Measurements from ENCODE around the gene DLGAP1. TPM values are rescaled to one million over a fixed set of nuclear protein-coding genes. Genes with fewer than 3 reads are reported as not detected.

DLGAP1 gene
- total RNA-seq, 3 donors from 2014 or later, result 0.96 to 17.6 (median 5.2) TPM

DNA sequence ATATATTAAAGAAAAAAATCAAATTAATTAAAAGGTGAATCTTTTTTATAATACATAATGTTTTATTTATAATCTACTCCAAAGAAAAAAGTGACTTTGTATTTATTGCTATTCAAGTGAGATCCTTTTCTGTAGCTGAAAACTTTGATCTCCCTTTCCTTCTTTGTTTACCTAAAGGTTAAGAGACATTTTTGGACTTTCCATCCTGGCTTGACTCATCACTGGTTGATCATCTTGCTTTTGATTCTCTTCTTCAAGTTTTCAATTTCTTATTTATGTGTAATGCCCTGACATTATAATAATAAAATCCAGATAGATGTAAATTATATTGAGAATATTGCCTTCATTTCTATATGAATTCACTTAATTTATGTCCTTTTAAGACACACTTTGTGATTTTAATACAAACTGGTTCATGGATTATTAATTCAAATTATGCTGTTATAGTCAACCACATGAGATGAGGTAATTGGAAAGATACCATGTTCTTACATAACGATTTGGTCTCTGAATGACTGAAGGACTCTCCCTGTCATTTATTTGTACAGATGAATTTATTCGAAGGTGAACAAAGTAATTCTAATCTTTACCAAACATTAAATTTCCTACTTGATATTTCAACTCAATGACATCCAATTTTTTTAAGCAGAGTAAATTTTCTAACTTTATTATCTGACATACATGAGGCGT is 820.7 kb downstream of the DLGAP1 start:
- Histone ChIP-seq H3K27me3 (no peaks in the 10 kb centered on the region), H3K4me1 (no peaks in the 10 kb centered on the region), H3K4me3 (no peak overlapping the region), H3K36me3 (no peaks in the 10 kb centered on the region), H3K27ac (no peak overlapping the region), H3K9me3 (no peaks in the 10 kb centered on the region)
- no peak for DNase-seq (ENCODE audit: low spot score in 2 of 2)
- intact Hi-C loops (cut with DNase I; ENCODE audit: low total_unique reads), result no loop called here
- TF ChIP-seq, protein P1, sequence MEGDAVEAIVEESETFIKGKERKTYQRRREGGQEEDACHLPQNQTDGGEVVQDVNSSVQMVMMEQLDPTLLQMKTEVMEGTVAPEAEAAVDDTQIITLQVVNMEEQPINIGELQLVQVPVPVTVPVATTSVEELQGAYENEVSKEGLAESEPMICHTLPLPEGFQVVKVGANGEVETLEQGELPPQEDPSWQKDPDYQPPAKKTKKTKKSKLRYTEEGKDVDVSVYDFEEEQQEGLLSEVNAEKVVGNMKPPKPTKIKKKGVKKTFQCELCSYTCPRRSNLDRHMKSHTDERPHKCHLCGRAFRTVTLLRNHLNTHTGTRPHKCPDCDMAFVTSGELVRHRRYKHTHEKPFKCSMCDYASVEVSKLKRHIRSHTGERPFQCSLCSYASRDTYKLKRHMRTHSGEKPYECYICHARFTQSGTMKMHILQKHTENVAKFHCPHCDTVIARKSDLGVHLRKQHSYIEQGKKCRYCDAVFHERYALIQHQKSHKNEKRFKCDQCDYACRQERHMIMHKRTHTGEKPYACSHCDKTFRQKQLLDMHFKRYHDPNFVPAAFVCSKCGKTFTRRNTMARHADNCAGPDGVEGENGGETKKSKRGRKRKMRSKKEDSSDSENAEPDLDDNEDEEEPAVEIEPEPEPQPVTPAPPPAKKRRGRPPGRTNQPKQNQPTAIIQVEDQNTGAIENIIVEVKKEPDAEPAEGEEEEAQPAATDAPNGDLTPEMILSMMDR (IDR thresholded peaks at IDR 0.05), result no peak
- TF ChIP-seq POLR2AphosphoS5 (IDR thresholded peaks at IDR 0.05), result no peak

DNA sequence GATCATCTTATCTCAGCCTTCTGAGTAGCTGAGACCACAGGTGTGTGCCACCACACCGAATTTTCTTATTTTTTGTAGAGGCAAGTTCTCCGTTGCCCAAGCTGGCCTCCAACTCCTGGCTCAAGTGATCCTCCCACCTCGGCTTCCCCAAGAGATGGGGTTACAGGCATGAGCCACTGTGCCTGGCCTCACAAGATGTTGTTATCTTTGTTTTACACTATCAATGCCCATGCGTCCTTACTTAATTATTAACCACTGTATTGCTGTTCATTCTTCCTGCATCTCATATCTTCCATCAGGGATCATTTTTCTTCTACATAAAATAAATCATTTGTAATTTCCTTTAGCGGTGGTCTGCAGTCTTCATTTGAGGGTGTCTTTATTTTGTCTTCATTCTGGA is 823.2 kb downstream of the DLGAP1 start:
- DNase-seq (ENCODE audit: low spot score in 2 of 2), result no peak
- H3K4me1 ChIP-seq, result no peaks in the 10 kb centered on the region

DNA sequence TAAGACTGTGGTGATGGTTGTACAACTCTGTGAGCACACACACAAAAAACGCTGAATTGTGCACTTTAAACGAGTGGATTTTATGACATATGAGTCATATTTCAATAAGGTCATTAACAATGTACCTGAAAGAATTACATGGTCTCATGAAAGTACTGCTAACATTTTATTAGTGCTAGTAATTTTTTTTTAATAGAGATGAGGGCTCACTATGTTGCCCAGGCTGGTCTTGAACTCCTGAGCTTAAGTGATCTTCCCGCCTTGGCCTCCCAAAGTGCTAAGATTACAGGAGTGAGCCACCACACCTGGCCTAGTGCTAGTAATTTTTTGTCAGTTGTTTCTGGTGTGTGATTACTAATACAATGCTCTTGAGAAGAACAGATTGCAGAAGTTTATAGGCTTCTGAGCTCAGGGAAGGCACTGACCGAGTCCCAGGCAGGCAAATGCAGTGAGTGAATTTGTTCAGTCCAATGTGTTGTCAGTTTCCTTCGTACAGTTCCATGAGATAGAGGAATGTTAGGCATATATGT is 828.1 kb downstream of the DLGAP1 start:
- TF ChIP-seq POLR2AphosphoS5 (IDR thresholded peaks at IDR 0.05), result no peak
- TF ChIP-seq, protein P1 (IDR thresholded peaks at IDR 0.05), result no peak
- no peaks in the 10 kb centered on the region for H3K27me3 ChIP-seq
- no peak for DNase-seq (ENCODE audit: low spot score in 2 of 2)
- H3K4me1 ChIP-seq, result peaks cover 0 to 16% of the 10 kb centered on the region in 2 donors
- no peak overlapping the region for H3K4me3 ChIP-seq
- H3K9me3 ChIP-seq, result no peaks in the 10 kb centered on the region
- intact Hi-C loops (cut with DNase I; ENCODE audit: low total_unique reads), result no loop called here
- H3K27ac ChIP-seq, result no peak overlapping the region
- no peaks in the 10 kb centered on the region for H3K36me3 ChIP-seq

More for the DNA sequence above, 823.2 kb downstream of the DLGAP1 start:
- Histone ChIP-seq H3K9me3 (no peaks in the 10 kb centered on the region), H3K36me3 (no peaks in the 10 kb centered on the region), H3K27me3 (no peaks in the 10 kb centered on the region), H3K4me3 (no peak overlapping the region), H3K27ac (no peak overlapping the region)
- TF ChIP-seq POLR2AphosphoS5 (IDR thresholded peaks at IDR 0.05), result no peak
- intact Hi-C loops (cut with DNase I; ENCODE audit: low total_unique reads), result no loop called here

DNA sequence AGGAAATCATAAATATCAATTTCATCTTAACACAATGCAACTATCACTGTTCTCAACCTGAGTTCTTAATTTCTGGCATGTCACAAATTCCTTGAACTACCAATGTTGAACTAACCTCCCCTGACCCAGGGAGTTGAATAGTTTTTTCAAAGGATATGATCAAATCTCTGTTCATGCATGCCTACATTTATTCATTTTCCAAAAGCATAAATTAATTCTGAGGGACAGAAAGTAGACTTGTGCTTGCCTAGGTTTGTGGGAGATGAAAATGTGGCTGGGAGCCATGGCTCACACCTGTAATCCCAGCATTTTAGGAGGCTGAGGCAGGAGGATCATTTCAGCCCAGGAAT is 829.4 kb downstream of the DLGAP1 start:
- Histone ChIP-seq H3K9me3 (no peaks in the 10 kb centered on the region), H3K27me3 (no peaks in the 10 kb centered on the region), H3K4me3 (no peak overlapping the region), H3K4me1 (peaks cover 0 to 16% of the 10 kb centered on the region in 2 donors), H3K27ac (peak overlapping the region; percentile 16 to 96), H3K36me3 (no peaks in the 10 kb centered on the region)
- intact Hi-C loops (cut with DNase I; ENCODE audit: low total_unique reads), result no loop called here
- TF ChIP-seq POLR2A (IDR thresholded peaks at IDR 0.05), result no peak
- TF ChIP-seq POLR2AphosphoS5 (IDR thresholded peaks at IDR 0.05), result no peak
- TF ChIP-seq, protein P1 (IDR thresholded peaks at IDR 0.05), result no peak
- no peak for DNase-seq (ENCODE audit: low spot score in 2 of 2)

DNA sequence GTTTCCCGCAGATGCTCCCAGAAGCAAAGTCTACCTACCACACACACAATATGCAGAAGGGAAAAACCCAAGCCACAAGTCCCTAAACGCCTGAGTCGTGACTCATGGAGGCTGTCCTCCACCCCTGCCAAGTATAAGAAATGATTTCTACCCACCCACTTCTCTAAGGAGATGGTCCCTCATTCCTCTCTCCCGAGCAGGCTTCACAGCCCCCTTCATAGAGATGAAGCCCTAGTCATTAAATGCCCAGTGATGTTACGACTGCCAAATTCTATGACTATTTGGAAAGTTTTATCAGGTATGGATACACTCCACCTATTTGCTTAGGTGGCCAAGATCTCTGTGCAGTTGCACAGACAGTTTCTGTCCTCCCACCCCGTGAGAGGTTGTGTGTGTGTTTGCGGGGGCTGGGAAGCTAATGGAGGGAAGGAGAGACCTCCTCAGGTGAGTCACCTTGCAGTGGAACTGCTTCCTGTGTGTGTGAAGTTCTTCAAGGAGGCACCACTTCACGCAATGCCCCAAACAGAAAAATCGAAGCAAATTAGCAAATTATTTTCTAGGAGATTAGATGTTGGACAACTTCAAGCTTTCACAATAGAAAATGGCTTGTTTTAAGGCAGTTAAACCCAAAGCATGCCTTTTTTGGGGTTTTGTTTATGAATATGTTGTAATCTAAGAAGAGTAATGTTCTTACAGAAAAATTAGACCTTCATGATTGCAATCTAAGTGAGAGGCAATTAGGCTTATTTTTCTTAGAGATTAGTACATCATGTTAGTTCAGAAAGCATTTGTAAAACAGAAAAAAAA is 830.0 kb downstream of the DLGAP1 start:
- H3K9me3 ChIP-seq, result no peaks in the 10 kb centered on the region
- no peaks in the 10 kb centered on the region for H3K36me3 ChIP-seq
- DNase-seq (ENCODE audit: low spot score in 2 of 2), result peak in 1 of 2 donors; percentile 50
- intact Hi-C loops (cut with DNase I; ENCODE audit: low total_unique reads), result no loop called here
- TF ChIP-seq POLR2AphosphoS5 (IDR thresholded peaks at IDR 0.05) (no peak), POLR2A (IDR thresholded peaks at IDR 0.05) (no peak)
- TF ChIP-seq, protein P1 (IDR thresholded peaks at IDR 0.05), result no peak
- H3K27me3 ChIP-seq, result no peaks in the 10 kb centered on the region
- peaks cover 0 to 16% of the 10 kb centered on the region in 2 donors for H3K4me1 ChIP-seq
- peak overlapping the region; percentile 93 to 96 for H3K27ac ChIP-seq
- peak overlapping the region in 1 of 3 donors; percentile 13 for H3K4me3 ChIP-seq

Measured in breast epithelium (tissue), 4 donors.